ENCODE data around the gene MOV10L1. TPM values are rescaled to one million over a fixed set of nuclear protein-coding genes. Genes with fewer than 3 reads are reported as not detected.
A peak's percentile ranks its signal among the peaks of the same experiment; 100 is the strongest.

MOV10L1 gene
- total and polyA plus RNA-seq, 9 of the 15 experiments (the other 6 are each of a cell fraction or from before 2014, with no cell fraction given) = 0.06 to 0.43 (median 0.15) TPM

DNA sequence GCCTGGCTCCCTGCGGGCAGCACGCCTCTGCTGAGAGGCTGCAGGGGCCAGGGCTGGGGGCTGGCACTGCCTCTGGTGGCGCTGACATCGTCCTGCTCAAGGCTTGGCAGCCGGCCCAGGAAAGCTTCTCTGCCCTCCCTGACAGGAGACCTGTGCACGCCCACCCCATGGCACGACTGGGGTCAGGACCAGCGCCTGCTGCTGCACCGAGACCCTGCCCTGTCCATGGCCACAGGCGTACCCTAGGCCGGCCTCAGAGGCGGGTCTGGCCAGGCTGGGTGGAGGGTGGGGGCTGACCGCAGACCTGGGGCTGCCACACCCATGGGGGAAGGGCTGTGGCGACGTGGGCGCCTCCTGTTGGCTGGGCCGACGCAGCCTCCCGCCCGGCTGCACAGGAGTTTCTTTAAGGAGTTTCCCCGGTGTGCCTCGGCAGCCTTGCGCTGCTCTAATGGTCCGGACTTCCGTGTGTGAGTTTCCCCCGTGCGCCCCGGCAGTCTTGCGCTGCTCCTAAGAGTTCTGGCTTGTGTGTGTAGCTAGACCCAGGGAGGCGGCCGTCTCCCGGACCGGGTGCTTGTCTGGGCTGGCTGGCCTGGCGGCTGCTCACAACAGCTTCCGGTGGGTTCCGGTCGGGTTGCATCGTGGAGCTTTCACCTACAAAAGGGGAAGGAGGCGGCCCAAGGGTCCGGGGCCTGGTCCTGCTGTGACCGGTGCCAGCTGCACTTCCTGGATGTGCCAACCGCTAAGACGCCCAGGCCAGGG is 100.6 kb downstream of the MOV10L1 start (continued):
- TF ChIP-seq ZNF592 (IDR thresholded peaks at IDR 0.05) = no peak
- TF ChIP-seq CBX5 (IDR thresholded peaks at IDR 0.05; ENCODE audit: borderline replicate concordance, low read depth) = 0 out of 2 replicates have a peak, but pooled peaks have one; percentile 20
- TF ChIP-seq, protein P1, sequence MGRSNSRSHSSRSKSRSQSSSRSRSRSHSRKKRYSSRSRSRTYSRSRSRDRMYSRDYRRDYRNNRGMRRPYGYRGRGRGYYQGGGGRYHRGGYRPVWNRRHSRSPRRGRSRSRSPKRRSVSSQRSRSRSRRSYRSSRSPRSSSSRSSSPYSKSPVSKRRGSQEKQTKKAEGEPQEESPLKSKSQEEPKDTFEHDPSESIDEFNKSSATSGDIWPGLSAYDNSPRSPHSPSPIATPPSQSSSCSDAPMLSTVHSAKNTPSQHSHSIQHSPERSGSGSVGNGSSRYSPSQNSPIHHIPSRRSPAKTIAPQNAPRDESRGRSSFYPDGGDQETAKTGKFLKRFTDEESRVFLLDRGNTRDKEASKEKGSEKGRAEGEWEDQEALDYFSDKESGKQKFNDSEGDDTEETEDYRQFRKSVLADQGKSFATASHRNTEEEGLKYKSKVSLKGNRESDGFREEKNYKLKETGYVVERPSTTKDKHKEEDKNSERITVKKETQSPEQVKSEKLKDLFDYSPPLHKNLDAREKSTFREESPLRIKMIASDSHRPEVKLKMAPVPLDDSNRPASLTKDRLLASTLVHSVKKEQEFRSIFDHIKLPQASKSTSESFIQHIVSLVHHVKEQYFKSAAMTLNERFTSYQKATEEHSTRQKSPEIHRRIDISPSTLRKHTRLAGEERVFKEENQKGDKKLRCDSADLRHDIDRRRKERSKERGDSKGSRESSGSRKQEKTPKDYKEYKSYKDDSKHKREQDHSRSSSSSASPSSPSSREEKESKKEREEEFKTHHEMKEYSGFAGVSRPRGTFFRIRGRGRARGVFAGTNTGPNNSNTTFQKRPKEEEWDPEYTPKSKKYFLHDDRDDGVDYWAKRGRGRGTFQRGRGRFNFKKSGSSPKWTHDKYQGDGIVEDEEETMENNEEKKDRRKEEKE (IDR thresholded peaks at IDR 0.05; ENCODE audit: borderline replicate concordance in 1 of 2, control insufficient read depth in 1 of 2, low read depth in 2 of 2, low read length in 1 of 2) = no peak
- no peak for TF ChIP-seq TBL1XR1 (IDR thresholded peaks at IDR 0.05; ENCODE audit: low read length in 2 of 2)
- no peak for TF ChIP-seq ZNF707 (CRISPR knock-in tag; conservative IDR thresholded peaks at IDR 0.05)
- TF ChIP-seq EHMT2 (IDR thresholded peaks at IDR 0.05) = no peak
- no peak for TF ChIP-seq ARID3B (CRISPR knock-in tag; IDR thresholded peaks at IDR 0.05; ENCODE audit: borderline replicate concordance)
- peak; percentile 46 to 82 for TF ChIP-seq E2F6 (IDR thresholded peaks at IDR 0.05; ENCODE audit: borderline replicate concordance in 1 of 2, extremely low read depth in 1 of 2, insufficient read depth in 1 of 2, insufficient read length in 1 of 2, low read depth in 1 of 2, low read length in 1 of 2, poor library complexity in 1 of 2, severe bottlenecking in 1 of 2)
- TF ChIP-seq MYBL2 (IDR thresholded peaks at IDR 0.05; ENCODE audit: low read depth) = no peak
- TF ChIP-seq MYBL2 (CRISPR knock-in tag; IDR thresholded peaks at IDR 0.05; ENCODE audit: borderline replicate concordance) = no peak
- no peak for TF ChIP-seq MTF1 (CRISPR knock-in tag; IDR thresholded peaks at IDR 0.05; ENCODE audit: borderline replicate concordance)
- no peak for TF ChIP-seq DDX20 (tag; IDR thresholded peaks at IDR 0.05; ENCODE audit: low read depth)
- TF ChIP-seq SMARCE1 (IDR thresholded peaks at IDR 0.05) = no peak
- TF ChIP-seq SLC30A9 (CRISPR knock-in tag; IDR thresholded peaks at IDR 0.05) = no peak
- no peak for TF ChIP-seq HNRNPLL (IDR thresholded peaks at IDR 0.05; ENCODE audit: low read depth, low read length, poor library complexity, severe bottlenecking)

Measured in K562 (cell line).